PC-3 (cell line): ENCODE measurements around the gene SLCO2A1. TPM values are rescaled to one million over a fixed set of nuclear protein-coding genes. Genes with fewer than 3 reads are reported as not detected.

Experiments
- ATAC-seq: fragments of 200-7000 bp; cut with Tn5 transposase; 2 replicates; pipeline ENCODE4 v1.9.1; 2020; ENCODE audit warnings: mild to moderate bottlenecking, moderate library complexity
- BruUV-seq: library from RNA; stranded (reverse); fragments of 400-500 nt; replicated peaks from 2 replicates; lab custom pipeline; 2021; lab: Mats Ljungman, UMichigan
- CTCF ChIA-PET: fragments of 300-600 bp; sonication (Branson Sonifier 250); formaldehyde crosslinking; loops from one replicate; lab custom pipeline; 2022; ENCODE audit warnings: antibody characterized with exemption; lab: Charles Lee
- POLR2A ChIA-PET: fragments of 300-600 bp; sonication (Branson Sonifier 250); formaldehyde crosslinking; loops from one replicate; lab custom pipeline; 2022; ENCODE audit warnings: antibody characterized with exemption; ENCODE audit not compliant: unreplicated experiment; lab: Charles Lee
- DNase-seq: peaks from one replicate; pipeline ENCODE4 v3.0.0-alpha.2; 2015
- H2AFZ ChIP-seq: fragments of 300-600 bp; sonication (generic); 2 replicates; pipeline ENCODE4 v1.6.0; 2016; ENCODE audit warnings: antibody characterized with exemption, low read length
- H3F3A ChIP-seq: fragments of 300-600 bp; sonication (generic); one replicate; pipeline ENCODE4 v1.6.0; 2017; ENCODE audit warnings: antibody characterized with exemption, low read length, control low read depth, mild to moderate bottlenecking; ENCODE audit not compliant: unreplicated experiment
- H3K27ac ChIP-seq: fragments of 300-600 bp; sonication (generic); 2 replicates; pipeline ENCODE4 v1.5.1; 2016; ENCODE audit warnings: mild to moderate bottlenecking, low read length
- H3K27me3 ChIP-seq: fragments of 300-600 bp; sonication (generic); 2 replicates; pipeline ENCODE4 v1.6.1; 2016; ENCODE audit warnings: low read length, mixed read lengths
- H3K36me3 ChIP-seq: fragments of 300-600 bp; sonication (generic); 2 replicates; pipeline ENCODE4 v1.6.1; 2016; ENCODE audit warnings: low read depth, mixed run types, low read length, mixed read lengths
- H3K4me1 ChIP-seq: fragments of 300-600 bp; sonication (generic); 2 replicates; pipeline ENCODE4 v1.5.1; 2016; ENCODE audit warnings: low read length; ENCODE audit not compliant: insufficient read depth
- H3K4me2 ChIP-seq: fragments of 300-600 bp; sonication (generic); 2 replicates; pipeline ENCODE4 v1.6.0; 2016; ENCODE audit warnings: low read length
- H3K4me3 ChIP-seq: fragments of 300-600 bp; sonication (generic); 2 replicates; pipeline ENCODE4 v1.5.1; 2016; ENCODE audit warnings: mild to moderate bottlenecking, low read length, mixed read lengths
- H3K79me2 ChIP-seq: fragments of 300-600 bp; sonication (generic); 2 replicates; pipeline ENCODE4 v1.6.1; 2017; ENCODE audit warnings: low read length, mixed read lengths
- H3K9ac ChIP-seq: fragments of 300-600 bp; sonication (generic); 2 replicates; pipeline ENCODE4 v1.6.0; 2016; ENCODE audit warnings: mild to moderate bottlenecking, low read length
- H3K9me2 ChIP-seq: fragments of 300-600 bp; sonication (generic); replicated peaks from 2 replicates; pipeline ENCODE4 v1.6.1; 2016; ENCODE audit warnings: mixed run types, low read length, mixed read lengths
- H3K9me3 ChIP-seq: fragments of 300-600 bp; sonication (generic); 2 replicates; pipeline ENCODE4 v1.6.1; 2016; ENCODE audit warnings: low read length, mixed read lengths
- H4K20me1 ChIP-seq: fragments of 300-600 bp; sonication (generic); 2 replicates; pipeline ENCODE4 v1.6.1; 2016; ENCODE audit warnings: low read length, mixed read lengths
- EZH2 ChIP-seq: fragments of 300-600 bp; sonication (generic); IDR thresholded peaks from one replicate; pipeline ENCODE4 v1.6.1; 2017; ENCODE audit warnings: antibody characterized with exemption, mild to moderate bottlenecking, low read length; ENCODE audit not compliant: unreplicated experiment
- EZH2phosphoT487 ChIP-seq: fragments of 300-600 bp; sonication (generic); IDR thresholded peaks from 2 replicates; pipeline ENCODE4 v1.6.1; 2018; ENCODE audit warnings: mild to moderate bottlenecking, antibody characterized with exemption, low read length, borderline replicate concordance
- intact Hi-C: fragments of 100-400 bp; cut with micrococcal nuclease; formaldehyde crosslinking; loops from 2 replicates; pipeline ENCODE4 v1.9.0; 2023
- total RNA-seq: library from RNA; depleted of rRNA; stranded (reverse); fragments of >200 nt; gene quantifications from 2 replicates; pipeline ENCODE4 v1.2.3, GENCODE V29; 2014
- TF ChIP-seq, protein P1 (sequence below): fragments of 300-600 bp; sonication (generic); conservative IDR thresholded peaks from 2 replicates; pipeline ENCODE4 v1.5.1; 2017; ENCODE audit warnings: antibody characterized with exemption, low read depth, mild to moderate bottlenecking, low read length

The SLCO2A1 gene
- total RNA-seq, 1 experiment from 2014 or later, result not detected

GRCh38 chr3:133987948-133988484 lies 41.7 kb downstream of the SLCO2A1 start:
- Histone ChIP-seq H3K4me1 (peaks cover 8% of the 10 kb centered on the region; the same call in 1 of the 2 replicates), H3K36me3 (no peaks in the 10 kb centered on the region), H4K20me1 (no peaks in the 10 kb centered on the region), H2AFZ (no peak overlapping the region), H3K9me2 (no peaks in the 10 kb centered on the region), H3K9me3 (no peaks in the 10 kb centered on the region), H3K4me3 (no peak overlapping the region), H3F3A (no peaks in the 10 kb centered on the region), H3K9ac (no peak overlapping the region), H3K79me2 (no peaks in the 10 kb centered on the region), H3K27me3 (no peaks in the 10 kb centered on the region), H3K4me2 (no peak overlapping the region), H3K27ac (no peak overlapping the region)
- ChIA-PET POLR2A (no interaction called here), CTCF (no interaction called here)
- no TSS peak for BruUV-seq
- TF ChIP-seq EZH2phosphoT487 (no peak), EZH2 (no peak)
- TF ChIP-seq, protein P1, sequence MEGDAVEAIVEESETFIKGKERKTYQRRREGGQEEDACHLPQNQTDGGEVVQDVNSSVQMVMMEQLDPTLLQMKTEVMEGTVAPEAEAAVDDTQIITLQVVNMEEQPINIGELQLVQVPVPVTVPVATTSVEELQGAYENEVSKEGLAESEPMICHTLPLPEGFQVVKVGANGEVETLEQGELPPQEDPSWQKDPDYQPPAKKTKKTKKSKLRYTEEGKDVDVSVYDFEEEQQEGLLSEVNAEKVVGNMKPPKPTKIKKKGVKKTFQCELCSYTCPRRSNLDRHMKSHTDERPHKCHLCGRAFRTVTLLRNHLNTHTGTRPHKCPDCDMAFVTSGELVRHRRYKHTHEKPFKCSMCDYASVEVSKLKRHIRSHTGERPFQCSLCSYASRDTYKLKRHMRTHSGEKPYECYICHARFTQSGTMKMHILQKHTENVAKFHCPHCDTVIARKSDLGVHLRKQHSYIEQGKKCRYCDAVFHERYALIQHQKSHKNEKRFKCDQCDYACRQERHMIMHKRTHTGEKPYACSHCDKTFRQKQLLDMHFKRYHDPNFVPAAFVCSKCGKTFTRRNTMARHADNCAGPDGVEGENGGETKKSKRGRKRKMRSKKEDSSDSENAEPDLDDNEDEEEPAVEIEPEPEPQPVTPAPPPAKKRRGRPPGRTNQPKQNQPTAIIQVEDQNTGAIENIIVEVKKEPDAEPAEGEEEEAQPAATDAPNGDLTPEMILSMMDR, result no peak
- ATAC-seq (no peak), DNase-seq (no peak)
- intact Hi-C loops, result no loop called here

GRCh38 chr3:133987136-133987535 lies 42.6 kb downstream of the SLCO2A1 start:
- Histone ChIP-seq H3K4me3 (no peak overlapping the region), H3K27me3 (no peaks in the 10 kb centered on the region), H3K79me2 (no peaks in the 10 kb centered on the region), H3F3A (no peaks in the 10 kb centered on the region), H3K36me3 (no peaks in the 10 kb centered on the region), H3K9ac (no peak overlapping the region), H2AFZ (no peak overlapping the region), H3K9me3 (no peaks in the 10 kb centered on the region), H3K9me2 (no peaks in the 10 kb centered on the region), H4K20me1 (no peaks in the 10 kb centered on the region), H3K4me2 (no peak overlapping the region), H3K27ac (no peak overlapping the region), H3K4me1 (peaks cover 8% of the 10 kb centered on the region; the same call in 1 of the 2 replicates)
- DNase-seq (no peak), ATAC-seq (no peak)
- TF ChIP-seq EZH2phosphoT487, result no peak
- TF ChIP-seq EZH2, result no peak
- CTCF ChIA-PET, result interaction anchor here (0.6 kb wide), 1 partner anchor 595 kb away, joined by 3 read pairs; no protein-coding TSS in a partner anchor
- intact Hi-C loops, result no loop called here
- POLR2A ChIA-PET, result no interaction called here
- no TSS peak for BruUV-seq

- no peaks in the 10 kb centered on the region for H3K9me2 ChIP-seq
- no peaks in the 10 kb centered on the region for H4K20me1 ChIP-seq
- peaks cover 4% of the 10 kb centered on the region; the same call in 1 of the 2 replicates for H3K4me1 ChIP-seq
- H3K9me3 ChIP-seq, result no peaks in the 10 kb centered on the region
- DNase-seq (peak; percentile 14), ATAC-seq (no peak)
- no peaks in the 10 kb centered on the region for H3K27me3 ChIP-seq
- no peaks in the 10 kb centered on the region for H3K79me2 ChIP-seq
- intact Hi-C loops, result no loop called here
- H3K27ac ChIP-seq, result no peak overlapping the region
- H3F3A ChIP-seq, result no peaks in the 10 kb centered on the region
- TF ChIP-seq EZH2phosphoT487 (no peak), EZH2 (no peak)
- TF ChIP-seq, protein P1, result no peak
- H3K36me3 ChIP-seq, result no peaks in the 10 kb centered on the region
- CTCF ChIA-PET, result interaction anchor here (0.6 kb wide), 1 partner anchor 594 kb away, joined by 3 read pairs; no protein-coding TSS in a partner anchor
- POLR2A ChIA-PET, result no interaction called here
- no TSS peak for BruUV-seq
- no peak overlapping the region for H3K4me3 ChIP-seq
- H3K9ac ChIP-seq, result no peak overlapping the region
- H3K4me2 ChIP-seq, result no peak overlapping the region
- H2AFZ ChIP-seq, result no peak overlapping the region
Measured at GRCh38 chr3:133986311-133986710, 43.4 kb downstream of the SLCO2A1 start.
